RCC 7860 (cell line): ENCODE measurements around the gene SLC39A1.
"Not testable (repeated sequence)": the region's sequence is repeated elsewhere in the genome, so short reads cannot be mapped to it uniquely, and the experiment has no call there.

Source experiments
- DNase-seq: peaks from one replicate; pipeline ENCODE4 v3.0.0-alpha.2; 2015; ENCODE audit warnings: low spot score
- FAIRE-seq: peaks from 2 replicates; lab custom pipeline; 2012; peaks lifted over from hg19 to GRCh38; lab: Jason Lieb, UNC

SLC39A1 gene, protein sequence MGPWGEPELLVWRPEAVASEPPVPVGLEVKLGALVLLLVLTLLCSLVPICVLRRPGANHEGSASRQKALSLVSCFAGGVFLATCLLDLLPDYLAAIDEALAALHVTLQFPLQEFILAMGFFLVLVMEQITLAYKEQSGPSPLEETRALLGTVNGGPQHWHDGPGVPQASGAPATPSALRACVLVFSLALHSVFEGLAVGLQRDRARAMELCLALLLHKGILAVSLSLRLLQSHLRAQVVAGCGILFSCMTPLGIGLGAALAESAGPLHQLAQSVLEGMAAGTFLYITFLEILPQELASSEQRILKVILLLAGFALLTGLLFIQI

DNA sequence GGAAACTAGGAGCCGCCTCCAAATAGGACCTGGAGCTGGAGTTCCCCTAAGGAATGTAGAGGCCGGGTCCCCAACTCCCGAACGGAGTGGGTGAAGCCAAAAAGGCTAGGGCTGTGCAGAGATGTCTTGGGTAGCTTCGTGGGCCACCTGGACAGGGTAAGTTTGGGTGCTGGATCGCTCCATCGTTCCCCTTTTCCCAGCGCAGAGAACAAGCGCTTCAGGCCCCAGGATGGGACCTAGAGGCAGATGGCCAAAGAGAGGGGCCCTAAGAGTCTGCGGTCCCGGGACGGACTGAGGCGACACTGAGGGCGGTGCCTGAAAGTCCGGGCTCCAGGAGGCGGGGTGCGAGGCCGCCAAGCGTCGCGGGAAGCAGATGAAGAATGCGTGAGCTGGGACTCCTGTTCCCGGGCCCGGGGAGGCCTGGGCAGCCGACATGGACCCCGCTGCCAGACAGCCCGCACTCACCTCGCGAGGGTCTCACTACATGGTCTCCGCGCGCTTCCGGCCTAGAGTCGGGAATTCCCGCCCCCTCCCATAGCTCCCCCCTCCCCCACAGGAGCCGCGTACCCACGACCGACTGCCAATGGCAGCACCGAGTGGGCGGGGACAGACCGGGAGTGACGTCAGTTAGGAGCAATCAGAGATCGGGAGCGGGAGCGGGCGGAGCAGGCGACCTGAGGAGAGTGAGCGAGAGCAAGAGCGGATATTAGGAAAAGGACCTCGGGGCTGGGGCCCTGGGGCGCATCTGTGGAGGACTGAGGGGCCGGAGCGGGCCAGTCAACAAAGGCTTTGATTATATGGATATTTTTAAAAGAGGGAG, at the start of gene SLC39A1:
Gene SLC39A1 (minus strand): TSS at position 508 of the 820 bp plus-strand sequence. CDS start 822 bp downstream, outside the sequence.
- peak; percentile 63 for FAIRE-seq
- peak; percentile 94 for DNase-seq

DNA sequence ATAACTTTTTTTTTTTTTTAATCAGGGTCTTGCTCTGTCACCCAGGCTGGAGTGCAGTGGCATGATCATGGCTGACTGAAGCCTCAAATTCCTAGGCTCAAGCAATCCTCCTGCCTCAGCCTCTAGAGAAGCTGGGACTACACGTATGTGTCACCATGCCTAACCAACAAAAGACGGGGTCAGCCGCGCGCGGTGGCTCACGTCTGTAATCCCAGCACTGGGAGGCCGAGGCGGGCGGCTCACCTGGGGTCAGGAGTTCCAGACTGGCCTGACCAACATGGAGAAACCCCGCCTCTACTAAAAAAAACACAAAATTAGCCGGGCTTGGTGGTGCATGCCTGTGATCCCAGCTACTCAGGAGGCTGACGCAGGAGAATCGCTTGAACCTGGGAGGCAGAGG, 49.2 kb upstream of the SLC39A1 start:
- FAIRE-seq, DNase-seq: not testable (repeated sequence)

DNA sequence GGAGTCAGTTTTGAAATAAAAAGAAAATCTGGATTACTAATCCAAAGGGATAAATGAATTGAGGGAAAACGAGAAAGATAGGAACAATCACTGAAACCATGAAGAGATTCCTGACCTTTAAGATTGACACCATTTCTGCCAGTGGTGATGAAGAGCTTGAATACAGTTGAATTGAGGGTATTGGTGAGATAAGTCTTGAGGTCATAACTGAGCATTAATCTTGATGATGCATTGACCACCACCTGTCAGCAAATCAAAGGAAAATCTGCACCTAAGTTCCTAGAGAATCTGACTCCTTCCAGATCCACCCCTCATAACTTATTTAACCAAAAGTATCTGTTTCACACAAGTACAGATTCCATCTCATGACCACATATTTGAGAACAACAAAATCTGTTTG, 48.8 kb upstream of the SLC39A1 start:
- DNase-seq (no peak), FAIRE-seq (no peak)

DNA sequence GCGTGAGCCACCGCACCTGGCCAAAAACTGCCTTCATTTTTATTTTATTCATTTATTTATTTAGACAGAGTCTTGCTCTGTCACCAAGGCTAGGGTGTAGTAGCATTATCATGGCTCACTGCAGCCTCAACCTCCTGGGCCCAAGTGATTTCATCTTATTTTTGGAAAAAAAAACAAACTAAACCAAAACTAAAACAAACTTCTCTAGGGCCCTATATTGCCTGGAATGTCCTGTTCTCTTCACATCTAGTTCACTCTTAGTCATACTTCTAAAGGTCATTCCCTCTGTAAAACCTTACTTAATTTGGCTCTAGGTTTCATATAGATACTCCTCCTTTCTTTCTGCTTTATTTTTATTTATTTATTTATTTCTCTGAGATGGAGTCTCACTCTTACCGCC, 42.8 kb upstream of the SLC39A1 start:
- no peak for FAIRE-seq
- no peak for DNase-seq

DNA sequence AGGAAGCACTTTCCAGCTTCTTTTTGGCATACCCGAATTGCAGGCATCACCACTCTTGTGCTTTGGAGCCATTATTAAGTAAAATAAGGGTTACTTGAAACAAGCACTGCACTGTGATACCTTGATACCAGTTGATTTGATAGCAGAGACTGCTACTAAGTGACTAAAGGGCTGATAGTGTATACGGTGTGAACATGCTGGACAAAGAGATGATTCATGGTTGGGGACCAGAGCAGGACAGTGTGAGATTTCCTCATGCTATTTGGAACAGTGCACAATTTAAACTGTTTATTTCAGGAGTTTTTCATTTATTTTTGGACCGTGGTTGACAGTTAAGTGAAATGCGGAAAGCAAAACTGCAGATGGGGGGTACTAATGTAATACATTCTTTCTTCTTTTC, 37.1 kb upstream of the SLC39A1 start:
- no peak for FAIRE-seq

DNA sequence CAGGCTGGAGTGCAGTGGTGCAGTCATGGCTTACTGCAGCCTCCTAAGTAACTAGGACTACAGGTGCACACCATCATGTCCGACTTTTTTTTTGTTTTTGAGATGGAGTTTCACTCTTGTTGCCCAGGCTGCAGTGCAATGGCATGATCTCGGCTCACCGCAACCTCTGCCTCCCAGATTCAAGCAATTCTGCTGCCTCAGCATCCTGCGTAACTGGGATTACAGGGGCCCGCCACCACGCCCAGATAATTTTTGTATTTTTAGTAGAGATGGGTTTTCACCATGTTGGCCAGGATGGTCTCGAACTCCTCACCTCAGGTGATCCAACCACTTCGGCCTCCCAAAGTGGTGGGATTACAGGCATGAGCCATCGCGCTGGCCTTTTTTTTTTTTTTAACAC, 33.5 kb upstream of the SLC39A1 start:
- not testable (repeated sequence) for DNase-seq, FAIRE-seq

More for the DNA sequence above, 37.1 kb upstream of the SLC39A1 start:
- DNase-seq, result no peak

DNA sequence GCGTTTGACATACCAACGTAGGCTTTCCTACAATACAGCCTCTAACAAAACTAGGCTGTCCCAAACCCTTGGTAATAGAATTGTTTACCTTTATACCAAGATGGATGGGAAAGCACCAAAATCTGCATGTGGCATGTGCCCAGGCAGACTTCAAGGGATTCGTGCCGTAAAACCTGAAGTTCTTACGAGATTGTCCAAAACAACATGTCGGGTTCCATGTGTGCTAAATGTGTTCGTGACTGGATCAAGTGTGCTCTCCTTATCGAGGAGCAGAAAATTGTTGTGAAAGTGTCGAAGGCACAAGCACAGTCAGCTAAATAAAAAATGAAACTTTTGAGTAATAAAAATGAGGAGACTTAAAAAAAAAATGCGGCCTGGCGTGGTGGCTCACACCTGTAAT, 32.3 kb upstream of the SLC39A1 start:
- DNase-seq (no peak), FAIRE-seq (no peak)

DNA sequence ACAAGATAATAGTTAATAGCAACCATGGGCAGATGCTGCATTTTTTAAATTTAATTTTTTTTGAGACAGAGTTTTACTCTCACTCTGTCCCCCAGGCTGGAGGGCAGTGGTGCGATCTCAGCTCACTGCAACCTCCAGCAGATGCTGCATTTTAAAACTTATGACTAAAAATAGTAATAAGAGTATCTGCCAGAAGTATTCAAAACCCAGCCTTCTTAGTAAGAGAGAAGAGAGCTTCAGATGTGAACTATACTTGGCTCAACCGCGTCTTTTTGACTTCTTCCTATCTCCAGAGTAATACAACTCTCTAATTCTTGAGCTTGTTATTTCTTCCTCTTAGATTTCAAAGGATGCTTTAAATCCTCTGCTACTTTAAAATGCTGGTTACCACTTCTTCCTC, 31.9 kb upstream of the SLC39A1 start:
- no peak for FAIRE-seq
- DNase-seq, result no peak

DNA sequence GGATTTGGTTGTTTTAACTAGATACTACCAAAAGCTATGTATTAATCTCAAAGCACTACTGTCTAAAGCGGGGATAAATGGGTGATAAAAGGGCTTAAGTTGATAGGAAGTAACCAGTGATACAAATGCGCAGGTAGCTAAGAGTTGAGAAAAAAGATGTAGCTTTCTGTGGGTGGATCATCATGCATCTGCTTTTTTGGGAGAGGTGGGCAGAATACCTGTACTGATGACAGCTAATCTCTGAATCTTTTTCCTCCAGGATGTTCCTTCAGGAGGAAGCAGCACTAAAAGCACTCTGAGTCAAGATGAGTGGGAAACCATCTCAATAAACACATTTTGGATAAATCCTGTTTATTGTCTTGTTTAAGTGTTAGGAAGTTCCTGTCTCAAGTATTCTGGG, 28.5 kb upstream of the SLC39A1 start:
- DNase-seq (no peak), FAIRE-seq (no peak)

DNA sequence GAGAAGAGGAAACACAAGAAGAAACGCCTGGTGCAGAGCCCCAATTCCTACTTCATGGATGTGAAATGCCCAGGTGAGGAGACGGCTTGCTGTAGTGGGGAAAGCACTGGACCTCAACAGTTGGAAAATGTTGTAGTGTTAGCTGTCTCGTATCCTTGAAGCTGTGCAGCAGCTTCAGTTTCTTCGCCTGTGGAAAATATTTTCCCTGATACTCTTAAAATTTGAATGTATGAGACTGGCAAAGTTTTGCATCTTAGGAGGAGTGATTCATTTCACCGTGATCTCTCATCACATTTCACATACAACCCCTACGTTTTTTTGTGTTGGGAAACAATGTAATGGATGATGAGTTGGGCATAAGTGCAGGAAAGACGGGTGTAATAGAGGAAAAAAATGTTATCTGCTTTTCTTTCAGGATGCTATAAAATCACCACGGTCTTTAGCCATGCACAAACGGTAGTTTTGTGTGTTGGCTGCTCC, 27.9 kb upstream of the SLC39A1 start:
- no peak for FAIRE-seq

DNA sequence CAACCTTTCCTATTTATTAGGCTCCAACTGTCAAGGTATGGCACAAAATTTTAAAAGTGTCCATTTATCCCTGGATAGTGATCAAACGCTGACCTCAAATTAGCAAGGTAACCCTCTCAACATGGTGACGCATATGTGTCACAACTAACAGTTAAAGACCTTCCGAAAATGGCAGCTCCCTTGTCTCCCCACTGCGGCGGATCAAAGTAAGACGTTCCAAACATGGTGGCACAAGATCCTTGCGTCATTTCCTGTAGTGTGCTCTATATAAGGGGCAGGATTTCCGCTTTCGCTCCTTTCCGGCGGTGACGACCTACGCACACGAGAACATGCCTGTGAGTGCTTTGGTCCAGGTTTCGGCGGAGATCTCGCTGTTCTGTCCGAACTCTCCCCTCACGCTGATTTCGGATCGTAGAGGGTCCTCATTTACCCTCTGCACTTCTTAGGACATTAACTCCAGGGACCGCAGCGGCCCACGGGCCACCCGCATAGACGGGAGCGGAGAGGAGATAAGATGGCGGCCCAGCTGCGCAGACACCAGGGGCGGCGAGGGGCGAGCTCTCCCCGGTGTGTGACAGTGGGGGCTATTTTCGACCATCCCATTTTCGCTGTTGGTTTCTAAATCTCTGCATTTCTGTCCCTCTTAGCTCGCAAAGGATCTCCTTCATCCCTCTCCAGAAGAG, 27.3 kb upstream of the SLC39A1 start, which contains the start of gene RPS27:
Gene RPS27 (plus strand): TSS at position 295 of the 683 bp plus-strand sequence. CDS start 35 bp downstream, at position 330.
- peak; percentile 82 for FAIRE-seq

More for the DNA sequence above, 27.9 kb upstream of the SLC39A1 start:
- DNase-seq, result no peak

DNA sequence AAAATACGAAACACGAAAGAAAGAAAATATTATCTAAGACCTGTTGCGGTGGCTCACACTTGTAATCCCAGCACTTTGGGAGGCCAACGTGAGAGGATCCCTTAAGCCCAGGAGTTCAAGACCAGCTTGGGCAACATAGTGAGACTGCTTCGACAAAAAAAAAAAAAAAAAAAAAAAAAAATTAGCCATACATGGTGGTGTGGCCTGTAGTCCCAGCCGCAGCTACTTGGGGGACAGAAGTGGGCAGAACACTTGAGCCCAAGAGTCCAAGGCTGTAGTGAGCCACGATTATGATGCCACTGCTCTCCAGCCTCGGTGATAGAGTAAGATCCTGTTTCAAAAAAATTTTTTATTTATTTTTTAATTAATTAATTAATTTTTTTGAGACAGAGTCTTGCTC, 24.3 kb upstream of the SLC39A1 start:
- FAIRE-seq, result no peak
- DNase-seq, result no peak

More for the DNA sequence above, 27.3 kb upstream of the SLC39A1 start, which contains the start of gene RPS27:
- peak; percentile 96 for DNase-seq

DNA sequence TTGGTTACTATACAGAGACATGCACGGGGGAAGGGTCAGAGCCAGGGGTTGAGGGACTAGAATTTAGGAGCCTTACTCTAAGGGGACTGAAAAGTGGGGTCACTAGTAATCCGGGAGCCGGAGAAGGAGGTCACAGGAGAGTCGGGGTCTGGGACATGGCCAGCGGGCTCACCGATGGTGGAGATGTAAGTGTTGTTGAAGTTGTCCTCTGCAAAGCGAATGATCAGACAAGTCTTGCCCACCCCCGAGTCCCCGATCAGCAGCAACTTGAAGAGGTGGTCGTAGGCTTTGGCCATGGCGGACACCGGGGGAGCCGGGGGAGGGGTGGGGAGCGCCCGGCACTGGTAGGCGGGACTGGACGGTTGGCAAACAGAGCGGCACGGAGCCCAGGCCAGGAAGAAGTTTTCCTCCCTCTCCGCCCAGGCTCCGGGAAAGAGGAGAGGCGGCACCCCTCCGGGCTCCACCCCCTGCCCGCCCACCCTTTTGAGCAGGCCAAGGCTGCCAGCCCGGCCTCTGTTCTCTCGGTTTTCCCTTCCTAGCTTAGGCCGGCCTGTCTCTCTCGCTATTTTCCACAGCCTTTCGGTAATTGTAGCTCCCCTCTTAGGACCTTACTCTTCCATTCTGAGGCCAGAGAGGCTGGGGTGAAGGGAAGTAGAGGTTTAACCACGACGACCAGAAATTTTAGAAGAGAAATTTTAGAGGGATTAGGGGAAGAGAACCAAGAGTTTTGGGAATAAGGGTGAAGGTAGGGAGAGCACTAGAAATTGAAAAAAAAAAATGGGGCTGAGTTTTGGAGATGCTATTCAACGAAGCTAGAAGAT, 22.8 kb upstream of the SLC39A1 start, which contains the start of gene RAB13:
Gene RAB13 (minus strand): TSS at position 399 of the 821 bp plus-strand sequence. CDS start 103 bp downstream, at position 296.
- peak; percentile 76 for DNase-seq
- FAIRE-seq, result no peak

DNA sequence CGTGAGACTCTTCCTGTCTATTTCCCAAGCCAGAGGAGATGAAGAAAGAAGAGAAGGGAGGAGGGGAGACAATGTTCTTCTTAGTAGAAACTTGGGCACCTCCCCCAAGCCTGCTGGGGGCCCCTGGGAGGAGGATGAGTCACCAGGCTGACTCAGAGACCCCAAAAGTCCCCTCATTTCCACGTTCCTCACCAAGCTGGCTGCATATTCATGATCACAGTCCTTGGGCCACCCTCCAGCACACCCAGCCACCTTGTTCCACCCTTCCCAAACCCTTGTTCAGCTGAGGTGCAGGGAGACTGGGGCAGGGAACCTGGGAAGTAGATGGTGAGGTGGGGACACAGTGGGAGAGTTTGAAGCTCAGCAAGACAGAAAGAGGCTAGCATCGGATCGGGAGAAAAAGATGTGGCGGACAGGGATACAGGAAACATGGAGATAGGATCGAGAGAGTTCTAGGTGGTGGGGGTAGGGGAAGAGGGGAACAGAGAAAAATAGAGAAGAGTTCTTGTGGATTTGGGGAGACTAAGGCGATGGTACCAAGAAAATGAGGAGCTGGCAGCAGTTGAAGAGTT, 22.1 kb upstream of the SLC39A1 start:
- no peak for FAIRE-seq
- peak; percentile 57 for DNase-seq

DNA sequence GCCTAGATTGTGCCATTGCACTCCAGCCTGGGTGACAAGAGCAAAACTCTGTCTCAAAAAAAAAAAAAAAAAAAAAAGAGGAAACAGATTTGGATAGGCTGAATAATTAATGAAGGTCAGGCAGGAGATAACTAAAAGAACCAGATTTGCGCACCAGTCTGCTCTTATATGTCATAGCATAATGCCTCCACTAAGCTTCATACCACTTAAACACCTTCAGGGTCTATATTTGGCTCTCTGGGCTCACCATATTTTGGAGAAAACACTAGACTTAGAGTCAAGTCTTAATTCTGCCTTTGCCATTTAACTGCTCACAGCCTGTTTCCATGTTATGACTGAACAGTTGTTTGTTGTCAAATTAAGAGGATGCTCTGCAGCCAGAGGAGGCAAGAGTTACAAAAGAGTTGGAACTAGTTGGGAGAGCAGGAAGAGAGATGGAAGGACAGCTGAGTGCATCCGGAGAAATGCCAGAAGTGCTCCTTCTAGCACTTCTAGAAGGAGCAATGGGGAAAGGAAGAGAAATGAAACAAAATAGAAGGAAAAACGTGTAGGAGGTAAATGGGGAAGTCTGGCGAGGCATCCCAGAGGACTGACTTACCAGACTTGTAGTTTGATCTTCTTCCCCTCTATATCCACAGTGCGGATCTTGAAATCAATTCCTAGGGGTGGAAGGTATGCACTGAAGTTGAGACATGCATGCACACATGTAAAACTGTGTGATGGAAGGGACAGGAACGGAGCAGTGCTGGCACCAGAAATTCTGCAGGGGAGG, 21.0 kb upstream of the SLC39A1 start:
- FAIRE-seq (no peak), DNase-seq (no peak)

DNA sequence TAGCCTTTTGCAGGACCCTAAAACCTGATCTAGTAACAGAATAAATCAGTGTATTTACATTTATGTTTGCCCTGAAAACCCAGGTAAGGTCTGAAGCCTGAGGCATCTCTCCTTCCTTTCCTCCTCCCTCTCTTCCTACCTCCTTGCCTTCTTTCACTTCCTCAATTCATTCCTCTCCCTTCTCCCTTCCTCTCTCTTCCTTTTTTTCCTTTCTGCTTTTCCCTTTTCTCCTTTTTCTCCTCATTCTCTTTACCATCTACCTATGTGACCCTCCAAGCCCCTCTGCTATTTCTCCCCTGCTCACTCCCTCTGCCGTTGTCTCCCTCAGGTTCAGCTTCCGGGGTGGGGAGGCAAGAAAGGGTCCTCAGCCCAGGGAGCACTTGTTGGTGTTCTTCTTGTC, 18.4 kb upstream of the SLC39A1 start:
- FAIRE-seq, DNase-seq: not testable (repeated sequence)

DNA sequence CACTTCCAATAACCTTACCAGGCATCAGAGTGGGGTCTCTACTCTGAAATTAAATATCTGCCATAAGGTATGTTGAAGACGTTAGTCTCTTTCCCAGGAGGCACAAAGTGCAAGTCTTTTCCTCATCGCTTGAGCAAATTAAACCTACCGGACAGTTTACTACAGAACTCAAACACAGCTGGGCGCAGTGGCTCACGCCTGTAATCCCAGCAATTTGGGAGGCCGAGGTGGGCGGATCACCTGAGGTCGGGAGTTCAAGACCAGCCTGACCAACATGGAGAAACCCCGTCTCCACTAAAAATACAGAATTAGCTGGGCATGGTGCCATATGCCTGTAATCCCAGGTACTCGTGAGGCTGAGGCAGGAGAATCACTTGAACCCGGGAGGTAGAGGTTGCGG, 15.8 kb upstream of the SLC39A1 start:
- not testable (repeated sequence) for FAIRE-seq, DNase-seq

DNA sequence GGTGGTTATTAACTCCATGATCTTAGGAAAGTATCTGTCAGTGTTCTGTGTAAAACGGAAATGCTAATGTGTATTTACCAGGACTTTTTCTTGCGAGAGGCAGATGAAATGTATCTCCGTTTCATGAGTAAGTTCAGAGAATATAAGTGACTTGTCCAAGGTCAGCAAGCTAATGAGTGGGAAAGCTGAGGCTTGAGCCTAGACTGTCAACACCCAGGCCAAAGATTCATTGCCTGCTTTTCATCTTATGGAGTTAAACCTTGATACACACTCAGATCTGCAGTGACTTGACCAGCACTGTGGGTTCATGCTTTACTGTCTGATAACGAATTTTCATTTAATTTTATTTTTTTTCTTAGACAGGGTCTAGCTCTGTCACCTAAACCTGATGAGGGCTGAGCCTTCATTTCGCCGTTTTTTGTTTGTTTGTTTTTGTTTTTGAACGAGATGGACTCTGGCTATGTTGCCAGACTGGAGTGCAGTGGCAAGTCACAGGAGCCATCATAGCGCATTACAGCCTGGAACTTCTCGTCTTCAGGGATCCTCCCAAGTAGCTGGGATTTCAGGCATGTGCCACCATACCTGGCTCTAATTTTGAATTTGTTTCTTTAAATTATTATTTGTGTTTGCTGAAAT, 15.1 kb upstream of the SLC39A1 start:
- FAIRE-seq (no peak), DNase-seq (no peak)
